RWPE1 (cell line): ENCODE data around the gene SUPT20H.
A peak's percentile ranks its signal among the peaks of the same experiment; 100 is the strongest.

ENCODE experiments used
- CTCF ChIA-PET: fragments of 350-600 bp; sonication (Branson Sonifier 250); formaldehyde crosslinking; extraction: SDS; loops from one replicate; lab custom pipeline; 2021; lab: Yijun Ruan, JAX
- POLR2A ChIA-PET: fragments of 400-600 bp; formaldehyde crosslinking; extraction: SDS; loops from one replicate; lab custom pipeline; 2020; ENCODE audit warnings: antibody characterized with exemption; ENCODE audit not compliant: low non-redundant PET; lab: Yijun Ruan, JAX
- DNase-seq: peaks from one replicate; pipeline ENCODE4 v3.0.0; 2012; ENCODE audit warnings: low spot score
- H3K27ac ChIP-seq: fragments of 450-650 bp; 2 replicates; pipeline ENCODE4 v1.5.1; 2017
- TF ChIP-seq, protein P1 (sequence below): fragments of 450-650 bp; conservative IDR thresholded peaks from 2 replicates; pipeline ENCODE4 v1.5.1; 2017; ENCODE audit warnings: low read depth, mild to moderate bottlenecking

The SUPT20H gene

DNA sequence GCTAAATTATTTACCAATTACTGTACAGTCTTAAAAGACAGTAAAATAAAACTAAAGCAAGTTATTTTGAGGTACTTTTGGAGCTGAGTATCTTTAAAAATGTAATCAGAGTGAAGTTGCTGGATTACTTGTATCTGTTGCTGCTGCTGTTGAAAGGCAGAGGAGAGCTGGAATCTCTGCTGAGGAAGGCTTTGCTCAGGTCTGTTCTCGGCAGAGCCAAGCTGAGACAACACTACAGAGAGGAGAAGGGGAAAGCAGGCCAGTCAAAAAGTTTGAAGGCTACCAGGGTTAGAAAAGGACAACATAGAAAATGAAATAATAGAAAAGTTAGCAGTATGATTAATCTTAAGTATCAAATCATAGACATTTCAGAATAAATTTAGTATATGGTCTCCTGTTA is 49.1 kb downstream of the SUPT20H start:
- POLR2A ChIA-PET = no interaction called here
- no peak overlapping the region for H3K27ac ChIP-seq
- no peak for DNase-seq
- TF ChIP-seq, protein P1, sequence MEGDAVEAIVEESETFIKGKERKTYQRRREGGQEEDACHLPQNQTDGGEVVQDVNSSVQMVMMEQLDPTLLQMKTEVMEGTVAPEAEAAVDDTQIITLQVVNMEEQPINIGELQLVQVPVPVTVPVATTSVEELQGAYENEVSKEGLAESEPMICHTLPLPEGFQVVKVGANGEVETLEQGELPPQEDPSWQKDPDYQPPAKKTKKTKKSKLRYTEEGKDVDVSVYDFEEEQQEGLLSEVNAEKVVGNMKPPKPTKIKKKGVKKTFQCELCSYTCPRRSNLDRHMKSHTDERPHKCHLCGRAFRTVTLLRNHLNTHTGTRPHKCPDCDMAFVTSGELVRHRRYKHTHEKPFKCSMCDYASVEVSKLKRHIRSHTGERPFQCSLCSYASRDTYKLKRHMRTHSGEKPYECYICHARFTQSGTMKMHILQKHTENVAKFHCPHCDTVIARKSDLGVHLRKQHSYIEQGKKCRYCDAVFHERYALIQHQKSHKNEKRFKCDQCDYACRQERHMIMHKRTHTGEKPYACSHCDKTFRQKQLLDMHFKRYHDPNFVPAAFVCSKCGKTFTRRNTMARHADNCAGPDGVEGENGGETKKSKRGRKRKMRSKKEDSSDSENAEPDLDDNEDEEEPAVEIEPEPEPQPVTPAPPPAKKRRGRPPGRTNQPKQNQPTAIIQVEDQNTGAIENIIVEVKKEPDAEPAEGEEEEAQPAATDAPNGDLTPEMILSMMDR = no peak
- CTCF ChIA-PET = interaction anchor here (0.6 kb wide), 1 partner anchor 11 kb away, joined by 3 read pairs; the partner anchor contains the start of gene ALG5

DNA sequence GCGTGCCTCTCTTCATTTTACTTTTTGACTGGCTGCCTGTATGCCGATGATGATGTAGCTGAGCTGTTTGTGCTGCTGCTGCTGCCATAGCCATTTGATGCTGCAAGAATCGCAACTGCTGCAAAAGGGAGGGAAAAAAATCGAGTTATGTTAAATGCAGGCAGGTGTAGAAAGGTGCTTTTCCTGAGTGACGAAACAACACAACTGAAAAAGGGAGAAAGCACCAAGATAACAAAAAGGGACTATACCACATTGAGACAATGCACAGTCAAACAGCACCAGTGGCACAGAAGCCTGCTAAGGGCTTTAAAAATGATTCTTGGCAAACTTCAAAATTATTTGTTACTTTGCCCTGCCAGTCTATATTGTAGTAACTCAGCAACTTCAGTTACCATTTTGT is 49.8 kb downstream of the SUPT20H start:
- POLR2A ChIA-PET = no interaction called here
- CTCF ChIA-PET = no interaction called here
- TF ChIP-seq, protein P1 = no peak
- H3K27ac ChIP-seq = no peak overlapping the region
- no peak for DNase-seq

DNA sequence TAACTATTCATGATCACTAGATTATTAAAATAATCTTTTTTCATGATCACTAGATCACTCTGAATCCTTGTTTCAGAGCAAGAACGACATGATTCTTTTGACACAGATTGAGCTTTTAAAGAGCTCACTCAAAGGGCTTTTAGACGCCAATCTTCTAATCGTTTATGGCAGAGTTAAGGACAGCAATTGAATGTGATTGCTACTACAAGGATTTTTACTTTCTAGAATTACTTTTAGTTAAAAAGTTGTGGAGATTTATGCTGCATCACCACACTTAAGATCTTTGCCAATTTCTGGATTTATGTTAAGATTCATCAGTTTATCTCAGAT is 57.6 kb downstream of the SUPT20H start:
- DNase-seq = no peak
- ChIA-PET POLR2A (no interaction called here), CTCF (no interaction called here)
- TF ChIP-seq, protein P1 = no peak
- no peak overlapping the region for H3K27ac ChIP-seq

DNA sequence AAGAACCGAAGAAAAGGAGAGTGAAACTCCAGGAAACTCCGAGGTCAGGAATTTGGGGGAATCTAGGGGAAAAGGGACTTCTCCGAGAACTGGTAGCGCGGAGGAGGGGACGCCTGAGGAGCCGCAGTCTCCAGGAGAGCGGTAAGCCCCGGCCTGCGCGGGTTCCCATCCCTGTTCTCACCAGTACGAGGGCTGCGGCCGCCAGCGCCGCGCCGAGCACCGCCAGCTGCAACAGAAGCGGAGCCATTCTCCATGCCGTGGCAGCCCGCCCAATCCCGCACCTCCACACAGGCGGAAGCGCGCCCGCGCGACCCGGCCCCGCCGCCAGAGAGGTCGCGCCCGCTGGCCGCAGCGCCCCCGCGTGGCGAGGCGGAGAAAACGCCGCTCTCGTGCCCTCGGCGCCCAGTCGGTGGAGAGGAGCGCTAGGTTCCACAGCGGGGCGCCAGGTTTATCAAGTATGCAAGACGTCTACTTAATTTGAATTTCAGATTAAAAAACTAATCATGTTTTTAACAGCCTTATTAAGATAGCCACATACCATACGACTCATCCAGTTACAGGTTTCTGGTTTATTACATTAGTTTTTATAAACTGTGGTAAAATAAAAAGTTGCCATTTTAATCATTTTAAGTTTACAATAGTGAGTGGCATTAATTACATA is 60.3 kb downstream of the SUPT20H start, which contains the start of gene ALG5:
ALG5 (minus strand) TSS at position 287 of the 661 bp plus-strand sequence; CDS start at position 247, 40 bp downstream.
- peak; percentile 75 for DNase-seq
- peak within 1 kb of the TSS; percentile 98 for H3K27ac ChIP-seq
- TF ChIP-seq, protein P1 = peak; percentile 98
- CTCF ChIA-PET = interaction anchor here (0.6 to 1.3 kb wide), 7 partner anchors 12 to 655 kb away, joined by 3 to 5 read pairs (median 3); no protein-coding TSS in a partner anchor
- POLR2A ChIA-PET = interaction anchor here (0.7 to 1.3 kb wide), 2 partner anchors 12 to 177 kb away, joined by 3 read pairs; no protein-coding TSS in a partner anchor

DNA sequence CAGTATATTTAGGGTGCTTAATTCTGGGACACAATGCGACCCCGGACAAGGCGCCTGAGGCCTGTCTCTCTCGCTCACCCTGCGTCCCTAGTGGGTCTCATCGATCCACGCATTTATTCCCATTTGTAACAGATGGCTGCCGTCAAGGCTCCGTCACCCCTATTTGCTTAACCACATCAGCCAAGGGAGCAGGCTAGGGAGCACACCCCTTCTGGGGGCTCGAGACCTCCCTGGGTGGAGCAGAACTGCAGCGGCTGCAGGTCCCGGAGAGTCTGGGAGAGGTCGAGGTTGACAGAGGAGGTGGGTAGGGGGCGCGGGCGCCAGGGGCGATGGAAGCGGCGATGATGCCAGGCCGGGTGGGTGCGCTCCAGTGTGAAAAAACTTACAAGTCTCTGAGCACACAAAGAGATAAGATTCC is 60.9 kb downstream of the SUPT20H start:
- H3K27ac ChIP-seq = peak overlapping the region; percentile 98
- POLR2A ChIA-PET = no interaction called here
- CTCF ChIA-PET = interaction anchor here (0.6 to 1.3 kb wide), 5 partner anchors 17 to 455 kb away, joined by 3 to 5 read pairs (median 3); no protein-coding TSS in a partner anchor
- TF ChIP-seq, protein P1 = no peak
- DNase-seq = peak; percentile 3

DNA sequence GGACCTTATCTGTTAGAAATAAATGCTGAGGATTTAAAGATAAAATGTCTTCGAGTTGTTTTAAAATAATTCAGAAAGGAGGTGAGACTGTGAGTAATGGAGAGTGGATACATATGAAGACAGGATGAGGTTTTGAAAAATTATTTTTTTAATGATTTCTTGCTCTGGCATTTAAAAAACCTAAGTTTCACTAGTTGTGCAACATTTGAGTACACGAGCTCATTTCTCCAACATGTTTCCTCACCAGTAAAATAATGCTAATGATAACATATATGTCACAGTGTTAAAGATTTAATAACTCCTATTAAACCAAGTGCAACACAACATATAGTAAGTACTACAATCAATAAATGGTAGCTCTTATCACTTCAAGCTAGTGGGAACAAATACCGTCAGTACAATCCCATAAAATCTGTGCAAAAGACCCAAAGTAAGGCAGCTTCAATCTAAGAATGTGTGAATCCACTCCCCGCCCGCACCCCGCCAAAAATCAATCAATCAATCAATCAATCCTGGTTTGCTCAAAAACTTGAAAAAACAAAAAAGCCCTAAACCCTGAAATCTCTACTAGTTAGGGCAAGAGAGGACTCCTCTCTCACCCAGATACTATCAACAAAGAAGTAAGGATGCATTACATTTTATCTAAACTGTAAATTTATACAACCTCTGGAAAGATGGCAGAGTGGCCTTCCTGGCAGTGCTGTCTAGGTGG is 61.6 kb downstream of the SUPT20H start:
- no peak overlapping the region for H3K27ac ChIP-seq
- CTCF ChIA-PET = interaction anchor here (0.6 kb wide), 1 partner anchor 60 kb away, joined by 4 read pairs; no protein-coding TSS in a partner anchor
- TF ChIP-seq, protein P1 = no peak
- POLR2A ChIA-PET = no interaction called here
- no peak for DNase-seq
